Activated CD4-positive, alpha-beta T cell treated with anti-CD3 and anti-CD28 coated beads, Interleukin-2, amount 50 U/mL, for 1 hour (primary cell): ENCODE measurements around the gene CDH4.

ENCODE experiments used
- DNase-seq: peaks from one replicate; pipeline ENCODE4 v3.0.0-alpha.2; 2020

The CDH4 gene

GRCh38 chr20:61570646-61571195 lies 318.7 kb downstream of the CDH4 start:
- no peak for DNase-seq

DNA sequence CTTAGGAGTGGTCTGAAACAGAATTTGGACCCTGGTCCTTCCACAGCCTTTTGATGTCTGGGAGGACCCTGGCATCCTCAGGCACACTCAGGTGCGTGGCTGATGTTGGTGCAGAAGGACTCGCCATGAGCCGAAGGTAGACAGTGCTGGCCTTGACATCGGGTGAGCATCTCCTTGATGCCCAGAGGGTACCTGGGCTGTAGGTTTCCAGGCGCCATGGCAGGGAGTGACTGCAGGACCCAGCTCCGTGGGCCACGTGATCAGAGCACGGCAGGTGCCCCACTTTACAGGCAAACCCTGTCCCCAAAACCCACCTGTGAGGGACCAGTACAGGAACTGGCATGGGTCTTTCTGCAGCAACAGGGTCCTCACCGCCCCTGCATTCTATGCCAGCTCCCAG lies 319.2 kb downstream of the CDH4 start:
- no peak for DNase-seq

DNA sequence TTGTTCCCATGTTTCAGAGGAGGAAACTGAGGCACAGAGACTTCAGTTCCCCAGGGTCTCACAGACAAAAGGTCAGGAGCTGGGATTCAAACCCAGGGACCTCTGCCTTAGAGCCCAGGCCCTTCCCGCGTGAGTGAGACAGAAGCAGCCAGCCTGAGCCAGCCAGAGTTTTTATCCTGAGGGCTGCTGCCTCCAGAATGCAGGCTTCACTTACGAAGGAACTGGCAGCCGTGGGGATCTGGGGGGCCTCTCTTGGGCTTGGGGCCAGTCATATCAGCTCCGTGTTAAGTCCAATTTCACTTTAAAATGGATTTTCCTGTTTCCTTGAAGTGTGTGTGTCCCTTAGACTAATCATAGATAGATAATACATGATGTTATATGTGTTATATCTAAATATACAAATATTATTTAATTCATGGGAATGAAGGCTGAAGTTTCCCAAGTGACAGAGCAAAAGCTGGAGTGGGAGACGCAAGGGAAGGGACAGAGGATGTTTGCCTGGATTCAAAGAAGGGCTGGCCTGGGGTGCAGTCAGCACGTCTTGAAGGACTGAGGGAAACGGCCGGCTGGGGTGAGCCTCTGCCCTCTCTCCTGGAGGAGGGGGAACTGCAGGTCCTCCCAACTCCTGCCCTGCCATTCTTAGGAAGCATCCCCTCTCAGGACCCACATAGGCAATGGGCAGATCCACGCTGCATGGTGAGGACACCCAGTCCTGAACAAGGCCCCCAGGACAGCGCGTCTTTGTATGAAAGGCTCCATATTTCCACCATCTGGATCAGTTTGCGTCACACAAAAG lies 320.1 kb downstream of the CDH4 start:
- DNase-seq, result no peak

DNA sequence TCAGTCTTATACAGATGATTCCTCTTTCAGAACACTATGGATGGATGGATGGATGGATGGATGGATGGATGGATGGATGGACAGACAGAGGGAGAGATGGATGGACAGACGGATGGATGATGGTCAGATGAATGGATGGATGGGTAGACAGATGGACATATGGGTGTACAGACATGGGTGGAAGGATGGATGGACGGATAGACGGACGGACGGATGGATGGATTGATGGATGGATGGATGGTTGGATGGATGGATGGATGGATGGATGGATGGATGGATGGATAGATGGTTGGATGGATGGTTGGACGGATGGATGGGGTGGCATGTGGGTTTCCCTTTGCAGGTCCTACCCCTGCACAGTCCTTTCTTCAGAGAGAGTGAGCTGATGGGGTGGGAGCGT lies 320.7 kb downstream of the CDH4 start:
- DNase-seq, result no peak

- DNase-seq, result no peak
Observed at GRCh38 chr20:61573415-61574305, 321.6 kb downstream of the CDH4 start.

DNA sequence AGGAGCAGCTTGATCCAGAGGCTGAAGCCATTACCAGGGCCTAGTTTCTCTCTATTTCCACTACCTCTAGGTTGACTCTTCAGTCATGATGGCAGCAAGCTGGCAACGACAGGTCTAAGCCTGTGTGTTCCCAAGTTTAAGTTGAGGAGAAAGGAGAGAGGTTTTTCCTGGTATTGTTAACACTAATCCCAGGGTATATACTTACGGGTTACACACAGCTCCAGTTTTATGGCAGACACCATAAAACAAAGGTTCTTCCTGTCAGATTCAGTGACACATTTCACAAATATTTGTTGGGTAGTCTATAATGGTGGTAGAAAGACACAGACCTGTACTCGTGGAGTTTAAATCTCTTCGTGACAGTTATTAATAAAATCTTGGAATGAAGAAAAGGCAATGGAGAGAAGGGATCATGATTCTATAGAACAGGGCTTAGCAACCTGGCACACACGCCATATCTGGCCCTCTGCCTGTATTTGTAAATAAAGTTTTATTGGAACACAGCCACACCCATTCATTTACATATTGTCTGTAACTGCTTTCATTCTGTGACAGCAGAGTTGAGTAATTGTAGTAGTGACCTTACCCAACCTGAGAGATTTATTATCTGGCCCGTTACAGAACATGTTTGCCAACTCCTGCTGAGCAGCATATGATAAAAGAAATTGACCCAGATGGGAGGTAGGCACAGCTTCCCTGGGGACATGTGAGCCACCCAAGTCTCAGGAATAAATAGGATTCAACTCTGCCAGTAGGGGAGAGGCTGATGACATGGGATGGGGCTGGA lies 323.3 kb downstream of the CDH4 start:
- DNase-seq, result no peak

DNA sequence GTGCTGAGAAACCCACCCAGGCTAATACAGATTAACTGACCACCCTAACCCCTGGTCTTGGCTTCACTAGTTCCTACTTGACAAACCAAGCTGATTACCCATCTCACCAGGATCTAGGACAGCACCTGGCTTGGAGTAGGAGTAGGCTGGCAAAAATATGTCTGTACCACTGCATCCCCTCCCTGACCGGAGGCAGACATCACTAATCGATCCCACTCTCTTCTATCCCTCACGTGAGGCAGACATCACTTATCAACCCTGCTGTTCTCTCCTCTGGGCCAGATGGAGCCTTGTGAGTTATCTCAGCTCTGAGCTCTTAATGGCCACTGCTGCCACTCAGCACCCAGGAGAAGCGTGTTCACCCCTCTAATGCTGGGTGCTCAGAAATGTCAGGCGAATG lies 324.3 kb downstream of the CDH4 start:
- no peak for DNase-seq

DNA sequence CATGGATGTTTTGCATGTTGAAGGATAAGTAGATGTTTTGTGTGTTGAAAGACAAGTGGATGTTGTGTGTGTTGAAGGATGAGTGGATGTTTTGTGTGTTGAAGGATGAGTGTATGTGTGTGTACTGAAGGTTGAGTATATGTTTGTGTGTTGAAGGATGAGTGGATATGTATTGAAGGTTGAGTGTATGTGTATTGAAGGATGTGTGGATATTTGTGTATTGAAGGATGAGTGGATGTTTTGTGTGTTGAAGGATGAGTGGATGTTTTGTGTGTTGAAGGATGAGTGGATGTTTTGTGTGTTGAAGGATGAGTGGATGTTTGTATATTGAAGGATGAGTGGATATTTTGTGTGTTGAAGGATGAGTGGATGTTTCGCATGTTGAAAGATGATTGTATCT lies 325.0 kb downstream of the CDH4 start:
- DNase-seq, result no peak

DNA sequence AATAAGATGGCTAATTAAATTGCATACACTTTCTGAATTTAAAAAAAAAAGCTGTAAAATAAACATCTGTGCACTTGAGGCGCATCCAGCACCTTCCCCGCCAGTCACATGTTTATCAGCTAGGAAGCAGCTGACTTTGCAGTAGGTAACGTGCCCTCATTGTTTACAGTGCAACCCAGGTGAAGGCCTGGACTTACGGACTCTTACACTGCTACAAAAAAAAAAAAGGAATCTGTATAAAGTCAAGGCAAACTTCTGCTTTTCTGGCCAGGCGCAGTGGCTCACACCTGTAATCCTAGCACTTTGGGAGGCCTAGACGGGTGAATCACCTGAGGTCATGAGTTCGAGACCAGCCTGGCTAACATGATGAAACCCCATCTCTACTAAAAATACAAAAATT lies 327.8 kb downstream of the CDH4 start:
- DNase-seq, result no peak

DNA sequence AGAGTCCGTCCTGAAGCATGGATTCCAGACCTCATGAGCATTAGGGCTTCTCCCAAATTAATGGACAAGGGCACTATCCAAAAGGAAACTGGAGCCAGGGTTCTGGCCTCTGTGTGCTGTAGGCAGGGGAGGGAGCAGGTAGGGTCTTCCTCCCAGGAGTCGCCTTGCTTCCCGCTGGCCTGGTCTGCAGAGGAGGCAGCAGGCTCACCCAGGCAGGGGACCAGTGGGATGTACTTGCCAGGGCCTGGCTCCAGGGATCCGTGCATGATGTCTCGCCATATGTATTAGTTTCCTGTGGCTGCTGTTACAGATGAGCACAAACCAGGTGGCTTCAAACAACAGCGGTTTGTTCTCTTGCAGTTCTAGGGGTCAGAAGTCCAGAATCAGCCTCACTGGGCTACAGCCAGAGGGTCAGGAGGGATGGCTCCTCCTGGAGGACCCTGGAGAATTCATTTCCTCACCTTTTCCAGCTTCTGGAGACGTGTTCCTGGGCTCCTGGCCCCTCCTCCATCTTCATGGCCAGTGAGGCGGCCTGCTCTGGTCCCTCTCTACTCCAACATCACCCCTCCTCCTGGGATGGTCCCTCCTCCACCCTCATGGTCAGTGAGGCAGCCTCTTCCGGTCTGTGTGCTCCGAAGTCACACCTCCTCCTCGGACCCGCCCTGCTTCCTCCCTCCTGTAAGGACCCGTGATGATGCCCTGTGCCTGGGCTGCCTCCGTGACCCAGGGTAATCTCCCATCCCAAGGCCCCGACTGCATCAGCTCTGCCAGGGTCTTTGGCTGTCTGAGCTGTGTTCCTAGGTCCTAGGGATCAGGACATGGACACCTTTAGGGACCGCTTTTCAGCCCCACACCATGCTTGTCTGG lies 329.1 kb downstream of the CDH4 start:
- DNase-seq, result no peak

- no peak for DNase-seq
Observed at GRCh38 chr20:61581825-61582188, 329.7 kb downstream of the CDH4 start.

GRCh38 chr20:61582196-61582923 lies 330.3 kb downstream of the CDH4 start:
- DNase-seq, result no peak

- no peak for DNase-seq
Observed at GRCh38 chr20:61583356-61583755, 331.3 kb downstream of the CDH4 start.

DNA sequence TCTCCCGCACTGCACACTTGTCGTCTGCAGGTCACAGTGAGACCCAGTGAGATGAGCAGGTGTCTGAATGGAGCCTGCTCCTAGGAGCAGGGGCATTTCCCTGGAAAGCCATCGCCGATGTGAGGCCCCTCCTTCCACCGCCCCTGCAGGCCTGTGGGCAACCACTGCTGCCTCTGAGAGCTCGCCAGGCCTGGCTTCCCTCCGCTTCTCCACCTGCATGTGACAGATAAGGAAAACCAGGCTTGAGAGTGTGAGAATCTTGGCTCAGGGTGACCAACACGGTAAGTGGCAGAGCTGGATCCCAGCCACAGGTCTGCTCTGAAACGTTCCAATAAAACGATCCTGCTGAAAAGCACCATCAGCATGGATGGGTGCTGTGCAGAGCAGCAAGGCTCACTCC lies 332.8 kb downstream of the CDH4 start:
- DNase-seq, result no peak

DNA sequence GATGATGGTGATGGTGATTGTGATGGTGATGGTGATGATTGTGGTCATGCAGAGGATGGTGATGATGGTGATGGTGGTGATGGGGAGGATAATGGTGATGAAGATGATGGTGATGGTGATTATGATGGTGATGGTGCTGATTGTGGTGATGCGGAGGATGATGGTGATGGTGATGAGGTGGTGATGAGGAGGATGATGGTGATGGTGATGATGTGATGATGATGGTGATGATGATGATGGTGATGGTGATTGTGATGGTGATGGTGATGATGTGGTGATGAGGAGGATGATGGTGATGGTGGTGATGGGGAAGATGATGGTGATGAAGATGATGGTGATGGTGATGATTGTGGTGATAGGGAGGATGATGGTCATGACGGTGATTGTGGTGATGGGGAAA lies 333.7 kb downstream of the CDH4 start:
- DNase-seq, result no peak

DNA sequence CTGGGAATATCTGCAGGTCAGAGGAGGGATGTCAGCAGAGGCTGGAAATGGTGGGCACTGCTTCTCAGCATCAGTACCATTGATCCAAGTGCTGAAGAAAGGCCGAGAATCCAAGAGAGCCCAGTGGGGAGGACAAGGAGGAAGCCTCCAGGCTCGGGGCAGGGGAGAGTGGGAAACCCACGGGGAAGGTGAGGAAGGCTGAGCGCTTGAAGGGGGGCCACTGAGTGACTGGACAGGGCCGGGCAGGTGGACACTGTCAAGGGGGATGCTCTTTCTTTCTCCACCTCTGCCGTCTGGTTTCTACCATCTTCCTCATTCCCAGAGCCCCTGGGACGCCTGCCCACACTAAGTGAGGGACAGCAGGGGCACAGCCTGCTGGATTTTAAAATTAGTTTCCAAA lies 335.0 kb downstream of the CDH4 start:
- DNase-seq, result no peak

- no peak for DNase-seq
Observed at GRCh38 chr20:61587681-61588289, 335.7 kb downstream of the CDH4 start.

DNA sequence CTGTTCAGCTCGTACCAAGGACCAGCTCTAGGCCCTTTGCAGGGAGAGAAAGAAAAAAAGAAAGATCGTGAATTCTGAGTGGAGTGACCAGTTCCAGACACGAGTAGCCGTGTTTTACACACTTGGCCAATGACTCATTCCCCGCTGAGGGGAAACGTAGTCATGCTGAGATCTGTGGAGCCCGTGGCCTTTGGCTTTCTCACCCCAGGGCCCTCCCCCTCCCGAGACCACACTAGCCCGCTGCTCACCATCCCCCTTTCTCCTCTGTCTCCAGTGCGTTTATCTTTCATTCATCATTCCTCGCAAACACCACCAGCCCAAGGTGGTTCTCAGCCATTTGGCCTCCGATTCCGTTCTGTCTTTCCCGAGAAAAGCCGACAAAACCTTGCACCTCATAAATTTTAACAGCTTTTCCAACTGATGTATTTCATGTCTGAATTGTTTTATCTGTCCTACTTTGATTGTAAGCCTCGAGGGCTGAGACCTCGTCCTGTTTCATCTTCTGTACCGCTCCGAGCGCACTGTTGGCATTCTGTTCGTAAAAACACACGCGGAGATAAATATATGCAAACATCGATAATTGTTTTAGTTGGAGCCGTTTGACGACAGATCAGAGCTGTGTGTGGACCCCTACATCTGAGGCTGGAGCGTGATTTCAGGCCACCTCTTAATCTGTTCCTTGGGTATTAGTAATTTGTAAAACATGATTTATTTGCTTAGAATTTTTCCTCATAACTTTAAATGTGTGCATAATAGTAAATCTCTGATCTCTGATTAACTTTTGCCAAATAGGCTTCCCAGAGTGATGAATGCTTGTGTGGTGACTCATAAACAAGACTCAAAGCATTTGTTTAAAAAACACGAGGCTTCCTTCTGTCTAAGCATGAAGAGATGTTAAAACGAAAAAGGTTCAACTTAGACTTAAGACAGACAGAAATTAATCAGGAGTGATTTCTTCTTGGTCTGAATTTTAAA lies 336.6 kb downstream of the CDH4 start:
- no peak for DNase-seq

- DNase-seq, result no peak
Observed at GRCh38 chr20:61590236-61590635, 338.2 kb downstream of the CDH4 start.

DNA sequence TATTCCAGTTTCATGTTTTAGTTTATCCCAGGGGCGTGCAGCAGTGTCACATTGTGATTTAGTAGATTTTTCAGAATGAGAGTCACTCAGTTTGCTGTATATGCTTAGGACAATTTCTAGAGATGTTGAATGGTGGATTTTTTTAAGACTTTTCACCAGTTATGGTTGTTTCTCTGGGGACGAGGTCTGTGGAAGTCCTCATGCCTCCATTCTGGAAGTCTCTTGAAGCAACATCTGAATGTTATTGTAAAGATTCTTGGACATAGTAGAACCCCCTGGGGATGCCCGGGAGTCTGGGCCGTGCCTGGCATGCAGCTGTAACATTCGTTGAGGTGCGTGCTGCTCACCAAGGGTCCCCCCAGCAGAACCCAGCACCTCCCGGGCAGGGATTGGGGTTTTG lies 341.5 kb downstream of the CDH4 start:
- DNase-seq, result no peak
